Measurements from ENCODE around the gene POU6F2.
A peak's percentile ranks its signal among the peaks of the same experiment; 100 is the strongest.

The POU6F2 gene

GRCh38 chr7:39460486-39460885 is 482.8 kb downstream of the POU6F2 start:
- DNase-seq, result no peak

- no peak for DNase-seq
These were observed 483.6 kb downstream of the POU6F2 start for GRCh38 chr7:39461263-39461820.

GRCh38 chr7:39463252-39463651 is 485.5 kb downstream of the POU6F2 start:
- no peak for DNase-seq

- DNase-seq, result no peak
These were observed 486.8 kb downstream of the POU6F2 start for GRCh38 chr7:39464350-39465054.

GRCh38 chr7:39465055-39465929 is 487.6 kb downstream of the POU6F2 start:
- DNase-seq, result peak; percentile 35 to 51 (median 46)

- no peak for DNase-seq
These were observed 490.6 kb downstream of the POU6F2 start for GRCh38 chr7:39468261-39468660.

- DNase-seq, result no peak
These were observed 491.2 kb downstream of the POU6F2 start for GRCh38 chr7:39468808-39469374.

GRCh38 chr7:39480901-39481300 is 503.2 kb downstream of the POU6F2 start:
- DNase-seq, result no peak

GRCh38 chr7:39488467-39489393 is 511.0 kb downstream of the POU6F2 start:
- DNase-seq, result no peak

GRCh38 chr7:39490296-39490695 is 512.6 kb downstream of the POU6F2 start:
- no peak for DNase-seq

GRCh38 chr7:39493934-39494333 is 516.2 kb downstream of the POU6F2 start:
- DNase-seq, result no peak

GRCh38 chr7:39501358-39501757 is 523.6 kb downstream of the POU6F2 start:
- DNase-seq, result no peak

GRCh38 chr7:39504963-39505362 is 527.3 kb downstream of the POU6F2 start:
- DNase-seq, result peak in 1 of 3 donors; percentile 10

- peak in 2 of 3 donors; percentile 6 to 7 for DNase-seq
These were observed 530.3 kb downstream of the POU6F2 start for GRCh38 chr7:39507866-39508551.

- no peak for DNase-seq
These were observed 531.7 kb downstream of the POU6F2 start for GRCh38 chr7:39509436-39509835.

- no peak for DNase-seq
These were observed 532.2 kb downstream of the POU6F2 start for GRCh38 chr7:39509912-39510311.

- peak; percentile 34 to 50 (median 49) for DNase-seq
These were observed 533.2 kb downstream of the POU6F2 start for GRCh38 chr7:39510864-39511354.

GRCh38 chr7:39515534-39516228 is 538.0 kb downstream of the POU6F2 start:
- DNase-seq, result no peak

GRCh38 chr7:39516498-39516897 is 538.8 kb downstream of the POU6F2 start:
- no peak for DNase-seq

- DNase-seq, result no peak
These were observed 539.5 kb downstream of the POU6F2 start for GRCh38 chr7:39517240-39517639.
